ENCODE results near the gene SLC2A9. TPM values are rescaled to one million over a fixed set of nuclear protein-coding genes. Genes with fewer than 3 reads are reported as not detected.

The SLC2A9 gene
- total and polyA plus RNA-seq, 2 donors (not counting 3 experiments of a cell fraction or from before 2014, with no cell fraction given) = 1.6 to 1.8 TPM

DNA sequence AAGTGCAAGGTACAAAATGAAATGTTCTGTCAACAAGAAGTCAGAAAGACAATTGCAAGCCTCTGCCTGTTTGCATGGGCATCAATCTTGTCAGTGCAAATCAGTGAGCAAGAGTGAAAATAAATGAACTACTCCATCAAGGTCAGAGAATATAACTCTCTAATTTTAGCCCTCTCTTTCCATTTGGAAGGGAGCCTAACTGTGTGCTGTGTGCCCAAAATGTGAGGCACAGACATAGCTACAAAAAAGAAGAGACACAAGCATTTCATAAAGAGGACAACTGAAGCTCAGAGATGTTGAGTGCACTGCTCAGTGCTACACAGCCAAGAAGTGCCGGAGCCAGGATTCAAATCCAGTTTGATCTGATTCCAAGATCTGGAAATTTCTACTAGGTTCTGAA is 114.3 kb downstream of the SLC2A9 start:
- FAIRE-seq (no peak), DNase-seq (ENCODE audit: low read depth, low spot score) (no peak)
- H3K9me1 ChIP-seq (replicated peaks; ENCODE audit: control insufficient read depth, extremely low read depth, insufficient read depth, low read length) = no peaks in the 10 kb centered on the region
- no peak overlapping the region for H3K27ac ChIP-seq (ENCODE audit: insufficient read depth, low read depth, low read length)
- H2AFZ ChIP-seq (ENCODE audit: low read depth, low read length) = no peak overlapping the region
- intact Hi-C loops (cut with micrococcal nuclease) (no loop called here), dilution Hi-C loops (cut with MboI; ENCODE audit: extremely low pct_ligation_motif_present, low sequenced_read_pairs) (no loop called here)
- POLR2A ChIA-PET = no interaction called here
- no peaks in the 10 kb centered on the region for H3K9me3 ChIP-seq (replicated peaks; ENCODE audit: control insufficient read depth, insufficient read depth, low read length)
- BruUV-seq (replicated peaks) = no TSS peak
- no peak overlapping the region for H3K9ac ChIP-seq (replicated peaks; ENCODE audit: extremely low read depth, insufficient read depth, low read length)
- H3K27me3 ChIP-seq (ENCODE audit: control insufficient read depth in 2 of 2, insufficient read depth in 2 of 2, low read length in 2 of 2) = no peaks in the 10 kb centered on the region
- no peak for TF ChIP-seq EZH2 (IDR thresholded peaks at IDR 0.05; ENCODE audit: borderline replicate concordance, low read depth, low read length, severe bottlenecking)
- no peak for TF ChIP-seq MYC (IDR thresholded peaks at IDR 0.05; ENCODE audit: low read depth, low read length)
- no peak for TF ChIP-seq POLR2AphosphoS5 (IDR thresholded peaks at IDR 0.05; ENCODE audit: insufficient read depth, low read depth, low read length)
- TF ChIP-seq GATA2 (IDR thresholded peaks at IDR 0.05; ENCODE audit: insufficient read depth, insufficient read length, low read depth, low read length) = no peak
- TF ChIP-seq FOS (IDR thresholded peaks at IDR 0.05; ENCODE audit: borderline replicate concordance, insufficient read depth, low read length) = no peak
- no peak for TF ChIP-seq POLR2A (IDR thresholded peaks at IDR 0.05; ENCODE audit: low read depth, low read length)
- CTCF ChIA-PET = no interaction called here
- H4K20me1 ChIP-seq (replicated peaks; ENCODE audit: control insufficient read depth, extremely low read depth, insufficient read depth, low read length) = no peaks in the 10 kb centered on the region
- no peaks in the 10 kb centered on the region for H3K4me1 ChIP-seq (ENCODE audit: control insufficient read depth, extremely low read depth, insufficient read depth, low read length)
- H3K36me3 ChIP-seq (ENCODE audit: control insufficient read depth in 2 of 2, extremely low read depth in 1 of 2, insufficient read depth in 2 of 2, low read length in 2 of 2) = no peaks in the 10 kb centered on the region
- H3K79me2 ChIP-seq (ENCODE audit: control insufficient read depth, insufficient read depth, low read length) = no peaks in the 10 kb centered on the region
- H3K4me2 ChIP-seq (ENCODE audit: insufficient read depth, low read length) = no peak overlapping the region
- no peak overlapping the region for H3K4me3 ChIP-seq (replicated peaks in 1 of 3; ENCODE audit: insufficient read depth in 1 of 3, low read depth in 1 of 3, low read length in 3 of 3)

DNA sequence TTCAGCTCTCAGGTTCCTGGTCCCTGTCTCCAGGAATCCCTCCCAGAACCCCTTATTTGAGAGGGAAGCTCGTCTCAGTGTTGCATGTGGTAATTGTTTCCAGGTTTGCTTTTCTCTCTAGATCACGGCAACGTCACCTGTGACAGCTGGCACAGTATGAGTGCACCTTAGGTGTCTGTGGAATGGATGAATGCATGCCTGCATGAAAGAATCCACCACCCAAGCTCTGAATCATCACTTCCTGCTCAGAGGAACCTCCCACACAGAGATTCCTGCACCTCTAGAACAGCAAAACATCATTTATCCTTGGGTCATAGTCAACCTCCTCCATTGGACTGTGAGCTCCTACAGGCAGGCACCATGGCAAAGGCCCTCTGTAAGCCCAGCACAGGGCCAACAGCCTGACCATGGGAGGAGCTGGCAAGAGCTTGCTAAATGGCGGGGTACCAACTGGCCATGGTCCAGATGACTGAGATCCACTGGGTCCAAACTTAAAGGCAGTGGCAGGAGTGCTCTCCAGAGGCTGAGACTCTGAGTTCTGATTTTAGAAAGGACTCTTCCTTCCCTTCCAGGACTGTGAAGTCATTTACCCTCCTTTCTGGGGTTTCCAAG is 116.2 kb downstream of the SLC2A9 start:
- no TSS peak for BruUV-seq (replicated peaks)
- Histone ChIP-seq H3K36me3 (ENCODE audit: control insufficient read depth in 2 of 2, extremely low read depth in 1 of 2, insufficient read depth in 2 of 2, low read length in 2 of 2) (no peaks in the 10 kb centered on the region), H2AFZ (ENCODE audit: low read depth, low read length) (no peak overlapping the region), H3K9me3 (replicated peaks; ENCODE audit: control insufficient read depth, insufficient read depth, low read length) (no peaks in the 10 kb centered on the region), H3K4me1 (ENCODE audit: control insufficient read depth, extremely low read depth, insufficient read depth, low read length) (no peaks in the 10 kb centered on the region), H3K9ac (replicated peaks; ENCODE audit: extremely low read depth, insufficient read depth, low read length) (no peak overlapping the region), H3K79me2 (ENCODE audit: control insufficient read depth, insufficient read depth, low read length) (no peaks in the 10 kb centered on the region), H3K9me1 (replicated peaks; ENCODE audit: control insufficient read depth, extremely low read depth, insufficient read depth, low read length) (no peaks in the 10 kb centered on the region), H3K4me3 (replicated peaks in 1 of 3; ENCODE audit: insufficient read depth in 1 of 3, low read depth in 1 of 3, low read length in 3 of 3) (no peak overlapping the region), H3K4me2 (ENCODE audit: insufficient read depth, low read length) (no peak overlapping the region), H3K27me3 (ENCODE audit: control insufficient read depth in 2 of 2, insufficient read depth in 2 of 2, low read length in 2 of 2) (no peaks in the 10 kb centered on the region), H4K20me1 (replicated peaks; ENCODE audit: control insufficient read depth, extremely low read depth, insufficient read depth, low read length) (no peaks in the 10 kb centered on the region), H3K27ac (ENCODE audit: insufficient read depth, low read depth, low read length) (no peak overlapping the region)
- POLR2A ChIA-PET = interaction anchor here (0.6 kb wide), 1 partner anchor 212 kb away, joined by 3 read pairs; the partner anchor contains the start of gene WDR1
- CTCF ChIA-PET = no interaction called here
- FAIRE-seq (no peak), DNase-seq (ENCODE audit: low read depth, low spot score) (no peak)
- TF ChIP-seq JUN (IDR thresholded peaks at IDR 0.05; ENCODE audit: borderline replicate concordance, insufficient read depth, insufficient read length, low read depth) = no peak
- TF ChIP-seq, protein P1, sequence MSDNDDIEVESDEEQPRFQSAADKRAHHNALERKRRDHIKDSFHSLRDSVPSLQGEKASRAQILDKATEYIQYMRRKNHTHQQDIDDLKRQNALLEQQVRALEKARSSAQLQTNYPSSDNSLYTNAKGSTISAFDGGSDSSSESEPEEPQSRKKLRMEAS (IDR thresholded peaks at IDR 0.05; ENCODE audit: insufficient read depth, insufficient read length) = no peak
- TF ChIP-seq EZH2 (IDR thresholded peaks at IDR 0.05; ENCODE audit: borderline replicate concordance, low read depth, low read length, severe bottlenecking) = no peak
- TF ChIP-seq, protein P2, sequence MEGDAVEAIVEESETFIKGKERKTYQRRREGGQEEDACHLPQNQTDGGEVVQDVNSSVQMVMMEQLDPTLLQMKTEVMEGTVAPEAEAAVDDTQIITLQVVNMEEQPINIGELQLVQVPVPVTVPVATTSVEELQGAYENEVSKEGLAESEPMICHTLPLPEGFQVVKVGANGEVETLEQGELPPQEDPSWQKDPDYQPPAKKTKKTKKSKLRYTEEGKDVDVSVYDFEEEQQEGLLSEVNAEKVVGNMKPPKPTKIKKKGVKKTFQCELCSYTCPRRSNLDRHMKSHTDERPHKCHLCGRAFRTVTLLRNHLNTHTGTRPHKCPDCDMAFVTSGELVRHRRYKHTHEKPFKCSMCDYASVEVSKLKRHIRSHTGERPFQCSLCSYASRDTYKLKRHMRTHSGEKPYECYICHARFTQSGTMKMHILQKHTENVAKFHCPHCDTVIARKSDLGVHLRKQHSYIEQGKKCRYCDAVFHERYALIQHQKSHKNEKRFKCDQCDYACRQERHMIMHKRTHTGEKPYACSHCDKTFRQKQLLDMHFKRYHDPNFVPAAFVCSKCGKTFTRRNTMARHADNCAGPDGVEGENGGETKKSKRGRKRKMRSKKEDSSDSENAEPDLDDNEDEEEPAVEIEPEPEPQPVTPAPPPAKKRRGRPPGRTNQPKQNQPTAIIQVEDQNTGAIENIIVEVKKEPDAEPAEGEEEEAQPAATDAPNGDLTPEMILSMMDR (IDR thresholded peaks at IDR 0.05; ENCODE audit: extremely low read depth in 1 of 2, insufficient read depth in 1 of 2, low read depth in 1 of 2, low read length in 2 of 2) = no peak
- TF ChIP-seq GATA2 (IDR thresholded peaks at IDR 0.05; ENCODE audit: insufficient read depth, insufficient read length, low read depth, low read length) = no peak
- intact Hi-C loops (cut with micrococcal nuclease) (no loop called here), dilution Hi-C loops (cut with MboI; ENCODE audit: extremely low pct_ligation_motif_present, low sequenced_read_pairs) (no loop called here)
